Lower leg skin (tissue), 3 donors: ENCODE results near the gene LUM.

ENCODE experiments used
- POLR2A ChIP-seq, 2 donors: fragments of 450-650 bp; IDR thresholded peaks; one replicate each; pipeline ENCODE4 v1.6.1; 2016 to 2017; ENCODE audit warnings: antibody characterized with exemption in 2 of 2, mild to moderate bottlenecking in 1 of 2, moderate library complexity in 1 of 2
- TF ChIP-seq, protein P1 (sequence below), 3 donors: fragments of 450-650 bp; IDR thresholded peaks; one replicate each; pipeline ENCODE4 v1.5.1; 2016; ENCODE audit warnings: antibody characterized with exemption in 3 of 3, mild to moderate bottlenecking in 3 of 3, moderate library complexity in 2 of 3

DNA sequence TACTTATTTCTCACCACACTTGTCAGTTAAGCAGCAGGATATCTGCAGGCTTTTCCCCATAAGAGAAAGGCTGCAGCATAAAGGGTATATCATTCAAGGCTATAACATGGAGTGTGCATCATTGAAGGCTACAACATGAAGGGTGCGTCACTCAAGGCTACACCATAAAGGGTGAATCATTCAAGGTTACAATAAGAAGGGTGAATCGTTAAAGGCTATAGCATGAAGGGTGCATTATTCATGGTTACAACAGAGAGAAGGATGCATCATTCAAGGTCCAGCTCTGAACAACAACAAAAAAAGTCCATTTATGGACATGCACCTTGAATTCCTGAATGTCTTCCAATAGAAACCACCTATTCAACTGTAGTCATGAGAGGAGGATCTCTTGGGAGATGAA lies 32.8 kb upstream of the LUM start:
- no peak for TF ChIP-seq POLR2A (IDR thresholded peaks at IDR 0.05)
- TF ChIP-seq, protein P1, sequence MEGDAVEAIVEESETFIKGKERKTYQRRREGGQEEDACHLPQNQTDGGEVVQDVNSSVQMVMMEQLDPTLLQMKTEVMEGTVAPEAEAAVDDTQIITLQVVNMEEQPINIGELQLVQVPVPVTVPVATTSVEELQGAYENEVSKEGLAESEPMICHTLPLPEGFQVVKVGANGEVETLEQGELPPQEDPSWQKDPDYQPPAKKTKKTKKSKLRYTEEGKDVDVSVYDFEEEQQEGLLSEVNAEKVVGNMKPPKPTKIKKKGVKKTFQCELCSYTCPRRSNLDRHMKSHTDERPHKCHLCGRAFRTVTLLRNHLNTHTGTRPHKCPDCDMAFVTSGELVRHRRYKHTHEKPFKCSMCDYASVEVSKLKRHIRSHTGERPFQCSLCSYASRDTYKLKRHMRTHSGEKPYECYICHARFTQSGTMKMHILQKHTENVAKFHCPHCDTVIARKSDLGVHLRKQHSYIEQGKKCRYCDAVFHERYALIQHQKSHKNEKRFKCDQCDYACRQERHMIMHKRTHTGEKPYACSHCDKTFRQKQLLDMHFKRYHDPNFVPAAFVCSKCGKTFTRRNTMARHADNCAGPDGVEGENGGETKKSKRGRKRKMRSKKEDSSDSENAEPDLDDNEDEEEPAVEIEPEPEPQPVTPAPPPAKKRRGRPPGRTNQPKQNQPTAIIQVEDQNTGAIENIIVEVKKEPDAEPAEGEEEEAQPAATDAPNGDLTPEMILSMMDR (IDR thresholded peaks at IDR 0.05): no peak
